ENCODE data around the gene ERICH4. TPM values are rescaled to one million over a fixed set of nuclear protein-coding genes. Genes with fewer than 3 reads are reported as not detected.

The ERICH4 gene
- total RNA-seq, result not detected

- 75 to 83% methylated on average over 1 of the region's 7 CpGs for WGBS, 2 donors (ENCODE audit: low coverage in 1 of 2)
- H3K36me3 ChIP-seq, result peaks cover 0 to 6% of the 10 kb centered on the region in 2 donors
- TF ChIP-seq POLR2A (IDR thresholded peaks at IDR 0.05) (no peak), POLR2AphosphoS5 (IDR thresholded peaks at IDR 0.05) (no peak), CTCF (IDR thresholded peaks at IDR 0.05) (no peak), EP300 (IDR thresholded peaks at IDR 0.05) (no peak)
- H3K4me3 ChIP-seq, result no peak within 1 kb of the TSS
- no peaks in the 10 kb centered on the region for H3K9me3 ChIP-seq
- no peak for ATAC-seq
- peaks cover 0 to 20% (median 0%) of the 10 kb centered on the region in 3 donors for H3K4me1 ChIP-seq
- peaks cover 52% of the 10 kb centered on the region for H3K27me3 ChIP-seq
- H3K27ac ChIP-seq, result no peak within 1 kb of the TSS
These were observed at the start of gene ERICH4 for GRCh38 chr19:41442473-41443355. TSS of gene ERICH4 (plus strand) at chr19:41443156. CDS start at chr19:41443170, 14 bp downstream.

- Histone ChIP-seq H3K4me1 (peaks cover 4 to 43% (median 11%) of the 10 kb centered on the region in 3 donors), H3K27me3 (no peaks in the 10 kb centered on the region), H3K27ac (no peak overlapping the region), H3K4me3 (no peak overlapping the region), H3K36me3 (peaks cover 0 to 24% of the 10 kb centered on the region in 2 donors), H3K9me3 (no peaks in the 10 kb centered on the region)
- no peak for TF ChIP-seq POLR2AphosphoS5 (IDR thresholded peaks at IDR 0.05)
- no peak for TF ChIP-seq EP300 (IDR thresholded peaks at IDR 0.05)
- no peak for TF ChIP-seq POLR2A (IDR thresholded peaks at IDR 0.05)
- ATAC-seq, result no peak
- WGBS, 2 donors (ENCODE audit: low coverage in 1 of 2), result 76% methylated on average over 5 to 6 of the region's 6 CpGs
These were observed 47.6 kb upstream of the ERICH4 start for GRCh38 chr19:41395355-41395754.

GRCh38 chr19:41397086-41398049 is 45.6 kb upstream of the ERICH4 start, which contains the start of the genes BCKDHA and EXOSC5:
TSS of gene BCKDHA (plus strand) at chr19:41397818. CDS start at chr19:41397828, 10 bp downstream.
TSS of gene EXOSC5 (minus strand) at chr19:41397359. CDS start at chr19:41397328, 31 bp downstream.
- H3K9me3 ChIP-seq, result no peaks in the 10 kb centered on the region
- peak within 1 kb of the TSS; percentile 86 to 97 (median 92) for H3K27ac ChIP-seq
- TF ChIP-seq EP300 (IDR thresholded peaks at IDR 0.05), result no peak
- TF ChIP-seq CTCF (IDR thresholded peaks at IDR 0.05), result peak in 2 of 4 experiments; percentile 13 to 21
- TF ChIP-seq POLR2A (IDR thresholded peaks at IDR 0.05), result peak; percentile 36 to 62
- peak; percentile 73 for TF ChIP-seq POLR2AphosphoS5 (IDR thresholded peaks at IDR 0.05)
- H3K27me3 ChIP-seq, result no peaks in the 10 kb centered on the region
- H3K36me3 ChIP-seq, result peaks cover 0 to 15% of the 10 kb centered on the region in 2 donors
- peaks cover 4 to 62% (median 11%) of the 10 kb centered on the region in 3 donors for H3K4me1 ChIP-seq
- 0 to 9% methylated on average over 6 to 10 of the region's 50 CpGs for WGBS, 2 donors (ENCODE audit: low coverage in 1 of 2)
- ATAC-seq, result peak; percentile 100
- H3K4me3 ChIP-seq, result peak within 1 kb of the TSS; percentile 93 to 100

GRCh38 chr19:41398050-41398418 is 44.9 kb upstream of the ERICH4 start:
- WGBS, 2 donors (ENCODE audit: low coverage in 1 of 2), result 0% methylated on average over 5 of the region's 5 CpGs; no CpG with 5 or more reads in 1 of the 2 donors
- Histone ChIP-seq H3K27me3 (no peaks in the 10 kb centered on the region), H3K9me3 (no peaks in the 10 kb centered on the region), H3K27ac (peak overlapping the region; percentile 86 to 97 (median 92)), H3K4me1 (peaks cover 4 to 69% (median 11%) of the 10 kb centered on the region in 3 donors), H3K4me3 (peak overlapping the region; percentile 93 to 100), H3K36me3 (peaks cover 0 to 22% of the 10 kb centered on the region in 2 donors)
- no peak for ATAC-seq
- TF ChIP-seq POLR2AphosphoS5 (IDR thresholded peaks at IDR 0.05) (no peak), EP300 (IDR thresholded peaks at IDR 0.05) (no peak), CTCF (IDR thresholded peaks at IDR 0.05) (no peak), POLR2A (IDR thresholded peaks at IDR 0.05) (no peak)

Measured in gastroesophageal sphincter (tissue), 4 donors.